GM12878 (cell line): ENCODE data around the gene ATP6V1A. TPM values are rescaled to one million over a fixed set of nuclear protein-coding genes. Genes with fewer than 3 reads are reported as not detected.

Source experiments
- ATAC-seq: fragments of 200-7000 bp; cut with Tn5 transposase; 3 replicates; pipeline ENCODE4 v1.9.1; 2020; ENCODE audit warnings: mild to moderate bottlenecking, moderate library complexity
- BruUV-seq: library from RNA; stranded (reverse); fragments of 400-500 nt; replicated peaks from 2 replicates; lab custom pipeline; 2021; lab: Mats Ljungman, UMichigan
- CTCF ChIA-PET: fragments of 300-600 bp; sonication (Branson Sonifier 250); formaldehyde crosslinking; extraction: SDS; loops from one replicate; lab custom pipeline; 2021; ENCODE audit warnings: inconsistent platforms; lab: Yijun Ruan, JAX
- POLR2A ChIA-PET: fragments of 350-600 bp; formaldehyde crosslinking; extraction: SDS; loops from one replicate; lab custom pipeline; 2021; ENCODE audit warnings: inconsistent platforms; lab: Charles Lee
- RAD21 ChIA-PET: fragments of 300-600 bp; sonication (Branson Sonifier 250); formaldehyde crosslinking; loops from one replicate; lab custom pipeline; 2023; ENCODE audit warnings: antibody characterized with exemption; ENCODE audit not compliant: unreplicated experiment; lab: Charles Lee
- SMC1A ChIA-PET: fragments of 300-600 bp; sonication (Branson Sonifier 250); formaldehyde crosslinking; loops from one replicate; lab custom pipeline; 2023; ENCODE audit not compliant: unreplicated experiment, uncharacterized antibody; lab: Charles Lee
- DNase-seq: peaks from one replicate; pipeline ENCODE4 v3.0.0-alpha.2; 2011; ENCODE audit warnings: low read depth, low spot score
- FAIRE-seq: peaks from 3 replicates; lab custom pipeline; 2011; peaks lifted over from hg19 to GRCh38; lab: Jason Lieb, UNC
- H2AFZ ChIP-seq: 2 replicates; pipeline ENCODE4 v1.6.0; 2011; ENCODE audit warnings: low read depth, low read length, control low read depth; ENCODE audit not compliant: control insufficient read depth
- H3K27ac ChIP-seq: 2 replicates; pipeline ENCODE4 v1.5.1; 2011; ENCODE audit warnings: control low read depth; ENCODE audit not compliant: control insufficient read depth, insufficient read depth
- H3K27me3 ChIP-seq, 2 experiments: replicated peaks in 1 of 2; 2 replicates each; pipeline versions ENCODE4 v1.6.0 to v1.6.1; 2011; ENCODE audit warnings: low read length in 1 of 2; ENCODE audit not compliant: control insufficient read depth in 2 of 2, insufficient read depth in 2 of 2
- H3K36me3 ChIP-seq, 2 experiments: 2 replicates each; pipeline ENCODE4 v1.5.1; 2011; ENCODE audit warnings: low read length in 1 of 2; ENCODE audit not compliant: control insufficient read depth in 2 of 2, insufficient read depth in 2 of 2
- H3K4me1 ChIP-seq: 2 replicates; pipeline ENCODE4 v1.6.1; 2011; ENCODE audit warnings: mild to moderate bottlenecking, low read length, moderate library complexity, mixed read lengths; ENCODE audit not compliant: control insufficient read depth, insufficient read depth
- H3K4me2 ChIP-seq: 2 replicates; pipeline ENCODE4 v1.6.0; 2011; ENCODE audit warnings: control low read depth; ENCODE audit not compliant: control insufficient read depth, insufficient read depth
- H3K4me3 ChIP-seq: fragments of 200-600 bp; sonication (generic); 2 replicates; pipeline ENCODE4 v1.5.1; 2016
- H3K79me2 ChIP-seq: 2 replicates; pipeline ENCODE4 v1.6.0; 2011; ENCODE audit warnings: low read length; ENCODE audit not compliant: control insufficient read depth, insufficient read depth
- H3K9ac ChIP-seq: 2 replicates; pipeline ENCODE4 v1.8.0; 2011; ENCODE audit warnings: low read length, control low read depth, mixed read lengths; ENCODE audit not compliant: control insufficient read depth, insufficient read depth
- H3K9me3 ChIP-seq: replicated peaks from 3 replicates; pipeline ENCODE4 v1.5.1; 2011; ENCODE audit warnings: mild to moderate bottlenecking, low read length; ENCODE audit not compliant: control insufficient read depth, insufficient read depth
- H4K20me1 ChIP-seq: 2 replicates; pipeline ENCODE4 v1.6.0; 2011; ENCODE audit not compliant: control insufficient read depth, insufficient read depth
- CTCF ChIP-seq, 3 experiments: IDR thresholded peaks in 2 of 3; conservative IDR thresholded peaks in 1 of 3; 2 replicates each; pipeline ENCODE4 v1.5.1; 2011; ENCODE audit warnings: low read depth in 3 of 3, low read length in 3 of 3, mild to moderate bottlenecking in 3 of 3, control low read depth in 2 of 3, moderate library complexity in 2 of 3, inconsistent platforms in 1 of 3, mixed read lengths in 1 of 3; ENCODE audit not compliant: control insufficient read depth in 2 of 3, insufficient read depth in 1 of 3; ENCODE audit errors: extremely low read depth in 1 of 3
- LARP7 ChIP-seq: fragments of 450-650 bp; IDR thresholded peaks from 2 replicates; pipeline ENCODE4 v1.6.1; 2017; ENCODE audit warnings: mild to moderate bottlenecking
- MYC ChIP-seq: IDR thresholded peaks from 2 replicates; pipeline ENCODE4 v1.6.1; 2011; ENCODE audit warnings: mild to moderate bottlenecking, low read length, moderate library complexity, inconsistent platforms; ENCODE audit not compliant: insufficient read depth, insufficient replicate concordance, insufficient read length, severe bottlenecking
- RAD21 ChIP-seq: IDR thresholded peaks from 2 replicates; pipeline ENCODE4 v1.6.1; 2011; ENCODE audit warnings: mild to moderate bottlenecking, low read depth, low read length, moderate library complexity; ENCODE audit not compliant: insufficient read depth
- RUNX3 ChIP-seq: IDR thresholded peaks from 2 replicates; pipeline ENCODE4 v1.6.1; 2012; ENCODE audit warnings: low read length, inconsistent platforms
- SKIL ChIP-seq: fragments of 450-650 bp; IDR thresholded peaks from 2 replicates; pipeline ENCODE4 v1.6.1; 2017; ENCODE audit warnings: mild to moderate bottlenecking, low read depth, inconsistent platforms; ENCODE audit not compliant: poor library complexity, severe bottlenecking
- SMC3 ChIP-seq: IDR thresholded peaks from 2 replicates; pipeline ENCODE4 v1.6.1; 2011; ENCODE audit warnings: low read length, improper control_type of control experiment, borderline replicate concordance
- TBL1XR1 ChIP-seq: IDR thresholded peaks from 2 replicates; pipeline ENCODE4 v1.6.1; 2012; ENCODE audit warnings: low read depth, low read length, improper control_type of control experiment
- TCF3 ChIP-seq: IDR thresholded peaks from 2 replicates; pipeline ENCODE4 v1.6.1; 2012; ENCODE audit warnings: low read depth, mild to moderate bottlenecking, low read length, borderline replicate concordance; ENCODE audit not compliant: insufficient read depth
- WGBS: methylation state at CpG from one replicate; pipeline ENCODE4 v1.1.6; 2016; ENCODE audit warnings: low lambda C conversion rate; ENCODE audit not compliant: insufficient replicate concordance, insufficient coverage; ENCODE audit errors: missing lambda C conversion rate; 5-methylcytosine and 5-hydroxymethylcytosine counted together
- in situ Hi-C: fragments of 300-500 bp; cut with MboI; formaldehyde crosslinking; loops from 9 replicates; pipeline ENCODE4 v1.14.3; 2018; ENCODE audit warnings: mixed read lengths
- intact Hi-C: fragments of 100-400 bp; cut with micrococcal nuclease; formaldehyde crosslinking; loops from one replicate; pipeline ENCODE4 v1.14.2; 2022; ENCODE audit not compliant: unreplicated experiment
- polyA plus RNA-seq, 11 experiments: library from polyadenylated mRNA; depleted of rRNA in 4 of 11; unstranded in 6 of 11; stranded (reverse) in 5 of 11; fragments of >200 nt; fragmentation: Nextera tagmentation in 4 of 11; fragmentation: Illumina TruSeq in 1 of 11; extraction: Ambion mirVana in 4 of 11; extraction: Trizol in 1 of 11; gene quantifications; 1 replicate in 1 of 11; 2 replicates in 10 of 11; pipeline versions ENCODE4 v1.2.1 to v1.2.3, GENCODE V29; 2011 to 2016; ENCODE audit warnings: inconsistent platforms in 2 of 11, missing spikeins in 2 of 11, low read depth in 1 of 11
- total RNA-seq, 4 experiments: library from RNA; depleted of rRNA in 3 of 4; stranded (reverse); fragments of >200 nt in 3 of 4; fragmentation: Illumina TruSeq in 1 of 4; extraction: Trizol in 1 of 4; gene quantifications; 2 replicates each; pipeline versions ENCODE4 v1.2.1 to v1.2.3, GENCODE V29; 2013 to 2021

The ATP6V1A gene
- total and polyA plus RNA-seq, 10 of the 15 experiments (the other 5 are each of a cell fraction or from before 2014, with no cell fraction given), result 22.4 to 65.8 (median 47.7) TPM

GRCh38 chr3:113844622-113845222 is 97.9 kb downstream of the ATP6V1A start:
- no peak for FAIRE-seq
- in situ Hi-C loops, result loop anchor here (5.0 kb wide), 1 partner anchor 68 kb away; no protein-coding TSS in a partner anchor
- RAD21 ChIA-PET, result interaction anchor here (0.8 to 3.3 kb wide), 9 partner anchors 62 to 446 kb away, joined by 3 to 45 read pairs (median 5); no protein-coding TSS in a partner anchor

More at GRCh38 chr3:113844622-113845222, 97.9 kb downstream of the ATP6V1A start:
- BruUV-seq, result no TSS peak
- no peak overlapping the region for H3K9ac ChIP-seq
- no peak overlapping the region for H3K4me2 ChIP-seq
- SMC1A ChIA-PET, result interaction anchor here (0.8 to 7.8 kb wide), 25 partner anchors 10 to 308 kb away, joined by 3 to 108 read pairs (median 4); partner anchors contain the start of gene ATP6V1A
- H2AFZ ChIP-seq, result no peak overlapping the region
- no peaks in the 10 kb centered on the region for H4K20me1 ChIP-seq
- TF ChIP-seq LARP7, result no peak
- TF ChIP-seq SKIL, result no peak
- TF ChIP-seq TBL1XR1, result no peak
- TF ChIP-seq RUNX3, result peak; percentile 7; the same call in 1 of the 2 replicates
- peak; percentile 40 to 58 (median 48) for TF ChIP-seq CTCF (IDR thresholded peaks at IDR 0.05 in 2 of 3, conservative IDR thresholded peaks at IDR 0.05 in 1 of 3; ENCODE audit: control insufficient read depth in 2 of 3, extremely low read depth in 1 of 3, insufficient read depth in 1 of 3, low read depth in 3 of 3, low read length in 3 of 3)
- peak; percentile 64 for TF ChIP-seq RAD21
- TF ChIP-seq SMC3, result peak; percentile 44; the same call in 1 of the 2 replicates
- TF ChIP-seq MYC, result no peak
- TF ChIP-seq TCF3, result no peak
- no peak for DNase-seq
- no peaks in the 10 kb centered on the region for H3K27me3 ChIP-seq
- no peaks in the 10 kb centered on the region for H3K4me1 ChIP-seq
- no peaks in the 10 kb centered on the region for H3K36me3 ChIP-seq
- POLR2A ChIA-PET, result interaction anchor here (0.7 kb wide), 1 partner anchor 75 kb away, joined by 3 read pairs; no protein-coding TSS in a partner anchor
- no peak overlapping the region for H3K4me3 ChIP-seq
- CTCF ChIA-PET, result interaction anchor here (0.7 to 6.0 kb wide), 44 partner anchors 10 to 480 kb away, joined by 3 to 84 read pairs (median 4); no protein-coding TSS in a partner anchor
- 33% methylated on average over 4 of the region's 4 CpGs for WGBS
- H3K79me2 ChIP-seq, result no peaks in the 10 kb centered on the region
- intact Hi-C loops, result loop anchor here (10.0 kb wide), 1 partner anchor 210 kb away; the partner anchor contains the start of genes CCDC191 and QTRT2
- H3K27ac ChIP-seq, result no peak overlapping the region
- ATAC-seq, result peak; percentile 78
- H3K9me3 ChIP-seq, result no peaks in the 10 kb centered on the region
